Rectal smooth muscle tissue (tissue), 1 donor: ENCODE results near the gene RAB8B.
A peak's percentile ranks its signal among the peaks of the same experiment; 100 is the strongest.

Source experiments
- H3K27ac ChIP-seq: one replicate; pipeline ENCODE4 v1.7.0; 2013; ENCODE audit warnings: low read depth, low read length, inconsistent platforms
- H3K27me3 ChIP-seq: one replicate; pipeline ENCODE4 v1.7.0; 2013; ENCODE audit warnings: low read length; ENCODE audit not compliant: control insufficient read depth, insufficient read depth
- H3K36me3 ChIP-seq: one replicate; pipeline ENCODE4 v1.7.0; 2013; ENCODE audit warnings: low read length; ENCODE audit not compliant: control insufficient read depth, insufficient read depth
- H3K4me1 ChIP-seq: one replicate; pipeline ENCODE4 v1.7.0; 2013; ENCODE audit warnings: low read length; ENCODE audit not compliant: control insufficient read depth, insufficient read depth
- H3K4me3 ChIP-seq: one replicate; pipeline ENCODE4 v1.7.0; 2013; ENCODE audit warnings: low read length
- H3K9ac ChIP-seq: one replicate; pipeline ENCODE4 v1.7.0; 2013; ENCODE audit warnings: low read length

RAB8B gene

DNA sequence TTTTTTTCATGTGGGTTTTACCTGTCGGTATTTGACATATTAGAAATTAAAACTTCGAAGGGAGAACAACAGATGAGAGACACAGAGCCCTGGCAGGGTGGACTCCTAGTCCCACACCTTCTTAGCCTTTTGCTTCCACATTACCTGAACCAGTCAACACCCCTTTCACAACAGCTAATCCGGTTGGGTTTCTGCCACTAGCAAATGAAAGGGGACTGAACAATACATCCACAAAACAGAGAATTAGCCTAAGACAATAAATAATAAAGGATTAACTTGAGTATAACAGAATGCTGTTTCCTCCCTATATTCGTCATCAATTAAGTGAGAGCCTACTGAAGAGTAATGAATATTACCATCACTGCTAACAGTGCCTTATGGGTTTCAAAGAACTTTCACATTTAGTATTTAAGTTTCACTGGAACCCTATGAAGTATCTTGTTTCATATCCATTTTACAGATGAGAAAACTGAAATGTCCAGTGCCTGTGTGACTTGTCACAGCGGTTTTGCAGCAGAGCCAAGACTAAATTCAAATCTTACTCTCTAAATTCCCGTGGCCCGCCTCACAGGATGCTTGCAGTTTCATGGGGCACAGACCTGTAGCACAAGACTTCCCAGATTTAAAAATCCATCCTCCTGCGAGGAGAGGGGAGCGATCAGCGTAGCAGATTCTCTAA lies 1.0 kb upstream of the RAB8B start:
- Histone ChIP-seq H3K27me3 (no peaks in the 10 kb centered on the region), H3K9ac (no peak overlapping the region), H3K36me3 (no peaks in the 10 kb centered on the region), H3K27ac (peak overlapping the region; percentile 49), H3K4me1 (no peaks in the 10 kb centered on the region), H3K4me3 (peak overlapping the region; percentile 52)

GRCh38 chr15:63189941-63190768 lies 749 bp downstream of the RAB8B start:
- H3K27me3 ChIP-seq = no peaks in the 10 kb centered on the region

DNA sequence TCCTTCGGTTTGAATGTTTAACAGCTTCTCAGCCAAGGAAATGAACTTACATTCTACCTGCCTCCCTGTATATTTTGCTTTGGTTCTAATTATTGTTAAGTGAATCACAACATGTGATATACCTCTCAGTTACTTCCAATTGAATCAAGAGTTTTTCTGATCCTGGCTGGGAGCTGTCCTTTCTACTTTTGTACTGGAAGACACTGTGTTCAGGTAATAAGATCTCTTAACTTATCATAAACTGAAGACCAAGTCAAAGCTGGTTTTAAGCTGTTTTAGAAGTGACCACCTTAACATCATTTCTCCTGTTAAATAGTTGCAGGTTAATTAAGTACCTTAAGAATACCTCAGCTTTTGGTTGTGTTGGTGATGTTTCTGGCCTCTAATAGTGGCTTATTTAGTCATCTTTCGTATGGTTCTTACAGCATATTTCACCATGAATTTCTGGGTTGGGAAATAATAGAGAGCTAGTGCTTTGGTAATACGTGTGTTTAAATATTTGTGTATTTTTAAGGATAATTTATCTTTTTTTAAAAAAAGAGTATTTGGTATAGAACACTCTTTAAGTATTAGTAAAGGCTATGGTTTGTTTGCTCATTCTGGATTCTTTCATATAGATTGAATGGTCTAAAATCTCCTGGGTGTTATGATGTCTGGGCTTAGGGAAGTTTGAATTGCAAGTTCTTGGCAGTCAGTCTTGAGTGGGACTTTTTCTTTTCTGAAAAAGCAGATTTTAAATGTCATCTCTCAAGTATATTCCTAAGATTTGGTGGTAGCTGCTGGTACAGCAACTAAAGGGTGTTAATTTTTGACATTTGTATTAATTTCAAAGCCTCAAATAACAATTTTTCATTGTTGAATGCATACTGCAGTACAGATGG lies 1.6 kb downstream of the RAB8B start:
- peaks cover 16% of the 10 kb centered on the region for H3K4me1 ChIP-seq
- H3K4me3 ChIP-seq = peak overlapping the region; percentile 88
- H3K27me3 ChIP-seq = no peaks in the 10 kb centered on the region
- no peak overlapping the region for H3K9ac ChIP-seq
- no peak overlapping the region for H3K27ac ChIP-seq
- no peaks in the 10 kb centered on the region for H3K36me3 ChIP-seq

More at GRCh38 chr15:63189941-63190768, 749 bp downstream of the RAB8B start:
- H3K27ac ChIP-seq = peak overlapping the region; percentile 85
- peak overlapping the region; percentile 76 for H3K9ac ChIP-seq
- no peaks in the 10 kb centered on the region for H3K36me3 ChIP-seq
- peaks cover 8% of the 10 kb centered on the region for H3K4me1 ChIP-seq
- peak overlapping the region; percentile 88 for H3K4me3 ChIP-seq

GRCh38 chr15:63191895-63192618 lies 2.7 kb downstream of the RAB8B start:
- no peak overlapping the region for H3K4me3 ChIP-seq
- H3K9ac ChIP-seq = no peak overlapping the region
- no peak overlapping the region for H3K27ac ChIP-seq
- peaks cover 18% of the 10 kb centered on the region for H3K4me1 ChIP-seq
- H3K36me3 ChIP-seq = no peaks in the 10 kb centered on the region
- H3K27me3 ChIP-seq = no peaks in the 10 kb centered on the region

GRCh38 chr15:63192619-63193206 lies 3.3 kb downstream of the RAB8B start:
- Histone ChIP-seq H3K4me3 (no peak overlapping the region), H3K4me1 (peaks cover 18% of the 10 kb centered on the region), H3K9ac (no peak overlapping the region), H3K27me3 (no peaks in the 10 kb centered on the region), H3K27ac (no peak overlapping the region), H3K36me3 (no peaks in the 10 kb centered on the region)

DNA sequence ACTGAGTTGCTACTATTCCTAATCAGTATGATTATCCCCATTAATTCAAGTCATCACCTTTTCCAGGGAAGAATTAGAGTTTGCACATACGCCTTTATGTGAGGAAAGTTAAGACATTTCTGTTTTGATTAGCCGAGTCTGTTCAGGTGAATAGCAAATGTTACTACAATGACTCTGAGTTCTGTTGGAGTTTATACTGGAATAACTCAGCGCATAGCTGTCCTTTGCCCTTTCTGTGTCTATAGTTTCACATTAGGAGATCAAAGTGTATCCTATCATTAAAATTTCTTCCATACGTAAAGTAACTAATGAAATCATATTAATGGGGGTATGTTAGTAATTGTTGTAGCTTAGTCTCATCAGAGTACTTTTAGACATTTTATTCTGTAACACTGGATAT lies 4.9 kb downstream of the RAB8B start:
- Histone ChIP-seq H3K4me1 (peaks cover 18% of the 10 kb centered on the region), H3K36me3 (no peaks in the 10 kb centered on the region), H3K9ac (no peak overlapping the region), H3K27me3 (no peaks in the 10 kb centered on the region), H3K4me3 (no peak overlapping the region), H3K27ac (peak overlapping the region; percentile 51)

DNA sequence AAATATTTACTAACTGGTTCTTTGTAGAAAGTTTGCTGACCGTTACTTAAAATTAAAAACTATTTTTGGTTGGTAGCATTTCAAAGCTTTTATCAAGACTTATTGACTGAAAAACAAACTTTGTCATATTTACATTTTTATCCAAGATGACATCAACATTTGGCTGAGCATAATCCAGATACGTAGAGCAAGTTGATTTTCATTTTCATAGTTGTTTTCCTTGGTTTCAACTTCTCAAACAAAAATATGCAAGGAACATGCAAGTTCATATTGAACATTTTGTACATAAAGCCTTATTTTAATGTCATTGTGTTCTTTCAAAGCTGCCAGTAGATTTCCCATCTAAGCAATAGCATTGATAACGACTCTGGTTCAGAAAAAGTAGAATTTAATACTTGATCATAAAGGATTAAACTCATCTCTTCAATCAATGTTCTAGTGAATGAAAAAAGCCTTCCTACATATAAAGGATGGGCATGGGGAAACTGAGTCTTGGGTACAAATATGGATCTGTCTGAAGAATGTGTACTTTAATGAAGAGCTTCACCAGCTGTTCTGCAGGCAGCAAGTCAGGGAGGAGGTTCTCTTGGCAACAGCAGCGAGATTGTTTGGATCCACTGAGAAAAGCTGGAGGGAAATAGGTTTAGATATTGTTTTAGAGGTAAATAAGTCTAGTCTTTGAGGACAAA lies 5.6 kb downstream of the RAB8B start:
- H3K36me3 ChIP-seq = no peaks in the 10 kb centered on the region
- H3K27ac ChIP-seq = peak overlapping the region; percentile 51
- H3K27me3 ChIP-seq = no peaks in the 10 kb centered on the region
- H3K4me1 ChIP-seq = peaks cover 18% of the 10 kb centered on the region
- H3K4me3 ChIP-seq = no peak overlapping the region
- no peak overlapping the region for H3K9ac ChIP-seq

DNA sequence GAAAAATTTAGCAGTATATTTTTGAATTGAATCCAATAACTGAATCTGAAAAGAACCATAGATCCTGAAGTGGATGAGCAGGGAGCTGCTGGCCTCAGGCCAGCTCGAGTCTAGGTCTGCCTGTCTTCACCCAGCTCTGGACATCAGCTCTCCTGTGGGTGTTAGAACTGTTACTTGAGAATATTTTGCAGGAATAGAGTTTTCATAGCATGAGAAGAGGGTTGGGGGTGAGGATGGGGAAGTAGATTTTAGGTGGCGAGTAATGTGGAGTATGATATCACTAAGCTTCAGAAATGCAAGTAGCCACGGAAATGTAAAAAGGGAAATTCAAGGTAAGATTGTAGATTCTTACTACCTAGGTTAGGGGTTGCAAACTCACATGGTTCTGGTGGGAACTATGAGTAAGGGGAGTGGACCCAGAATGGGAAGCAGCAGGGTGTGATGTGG lies 6.2 kb downstream of the RAB8B start:
- Histone ChIP-seq H3K4me1 (peaks cover 18% of the 10 kb centered on the region), H3K4me3 (no peak overlapping the region), H3K9ac (no peak overlapping the region), H3K27me3 (no peaks in the 10 kb centered on the region), H3K27ac (peak overlapping the region; percentile 51), H3K36me3 (no peaks in the 10 kb centered on the region)

DNA sequence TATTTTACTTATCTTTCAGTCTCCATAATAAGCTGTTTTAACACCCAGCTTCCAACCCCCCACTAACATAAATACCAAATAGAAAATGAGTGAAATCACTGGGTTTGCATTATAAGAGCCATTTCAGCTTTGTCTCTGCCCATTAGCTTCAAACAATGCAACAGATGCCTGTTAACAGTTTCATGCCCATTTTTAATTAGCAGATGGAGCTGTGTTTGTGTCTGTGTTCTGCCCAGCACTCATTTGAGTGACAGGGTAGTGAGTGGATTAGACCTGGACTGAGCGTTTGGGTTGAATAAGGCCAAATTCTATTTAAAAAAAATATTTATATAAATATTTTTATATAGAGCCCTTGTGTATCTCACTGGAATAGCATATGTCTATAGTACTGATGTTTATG lies 7.4 kb downstream of the RAB8B start:
- Histone ChIP-seq H3K9ac (no peak overlapping the region), H3K4me3 (no peak overlapping the region), H3K27ac (no peak overlapping the region), H3K27me3 (no peaks in the 10 kb centered on the region), H3K36me3 (no peaks in the 10 kb centered on the region), H3K4me1 (peaks cover 18% of the 10 kb centered on the region)

GRCh38 chr15:63197626-63198025 lies 8.2 kb downstream of the RAB8B start:
- no peaks in the 10 kb centered on the region for H3K27me3 ChIP-seq
- no peak overlapping the region for H3K27ac ChIP-seq
- H3K4me1 ChIP-seq = peaks cover 18% of the 10 kb centered on the region
- H3K36me3 ChIP-seq = no peaks in the 10 kb centered on the region
- no peak overlapping the region for H3K4me3 ChIP-seq
- H3K9ac ChIP-seq = no peak overlapping the region
